Stimulated activated CD8-positive, alpha-beta memory T cell treated with anti-CD3 and anti-CD28 coated beads, Interleukin-4, amount 100 ng/mL, for 48 hours (primary cell): ENCODE results near the gene ATOH8.

Source experiments
- DNase-seq: peaks from one replicate; pipeline ENCODE4 v3.0.0-alpha.2; 2020

The ATOH8 gene

DNA sequence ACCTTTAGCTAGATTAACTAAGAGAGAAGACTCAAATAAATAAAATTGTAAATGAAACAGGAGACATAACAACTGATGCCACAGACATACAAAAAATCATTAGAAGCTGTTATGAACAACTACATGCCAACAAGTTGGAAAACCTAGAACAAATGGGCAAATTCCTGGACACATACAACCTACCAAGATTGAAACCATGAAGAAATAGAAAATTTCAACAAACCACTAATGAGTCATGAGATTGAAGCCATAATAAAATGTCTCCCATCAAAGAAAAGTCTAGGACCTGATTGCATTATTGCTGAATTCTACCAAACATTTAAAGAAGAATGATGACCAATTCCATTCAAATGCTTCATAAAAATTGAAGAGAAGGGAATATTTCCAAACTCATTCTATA is 80.7 kb downstream of the ATOH8 start:
- DNase-seq = no peak
